ENCODE measurements around the gene PTPN18.

DNA sequence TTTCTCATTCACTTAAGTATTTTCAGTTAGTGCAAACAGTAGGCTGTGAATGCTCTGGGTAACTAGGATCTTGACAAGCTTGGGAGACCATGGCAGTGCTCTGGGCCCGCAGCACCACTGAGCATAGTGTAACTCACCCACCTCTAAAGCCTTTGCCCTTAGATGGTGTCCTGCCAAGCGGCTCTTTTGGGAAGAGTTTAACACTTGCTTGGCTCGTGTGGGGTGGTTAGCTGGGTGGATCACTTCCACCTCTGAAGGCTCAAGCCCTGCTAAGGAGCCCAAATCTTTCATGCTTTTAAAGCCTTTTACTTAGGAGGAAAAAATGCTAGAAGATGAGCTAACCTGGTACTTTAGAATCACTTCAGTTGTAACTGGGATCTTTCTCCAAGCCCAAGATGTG, 33.9 kb downstream of the PTPN18 start:
- TF ChIP-seq, protein P1, sequence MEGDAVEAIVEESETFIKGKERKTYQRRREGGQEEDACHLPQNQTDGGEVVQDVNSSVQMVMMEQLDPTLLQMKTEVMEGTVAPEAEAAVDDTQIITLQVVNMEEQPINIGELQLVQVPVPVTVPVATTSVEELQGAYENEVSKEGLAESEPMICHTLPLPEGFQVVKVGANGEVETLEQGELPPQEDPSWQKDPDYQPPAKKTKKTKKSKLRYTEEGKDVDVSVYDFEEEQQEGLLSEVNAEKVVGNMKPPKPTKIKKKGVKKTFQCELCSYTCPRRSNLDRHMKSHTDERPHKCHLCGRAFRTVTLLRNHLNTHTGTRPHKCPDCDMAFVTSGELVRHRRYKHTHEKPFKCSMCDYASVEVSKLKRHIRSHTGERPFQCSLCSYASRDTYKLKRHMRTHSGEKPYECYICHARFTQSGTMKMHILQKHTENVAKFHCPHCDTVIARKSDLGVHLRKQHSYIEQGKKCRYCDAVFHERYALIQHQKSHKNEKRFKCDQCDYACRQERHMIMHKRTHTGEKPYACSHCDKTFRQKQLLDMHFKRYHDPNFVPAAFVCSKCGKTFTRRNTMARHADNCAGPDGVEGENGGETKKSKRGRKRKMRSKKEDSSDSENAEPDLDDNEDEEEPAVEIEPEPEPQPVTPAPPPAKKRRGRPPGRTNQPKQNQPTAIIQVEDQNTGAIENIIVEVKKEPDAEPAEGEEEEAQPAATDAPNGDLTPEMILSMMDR (IDR thresholded peaks at IDR 0.05; ENCODE audit: low read depth, low read length): no peak
- TF ChIP-seq EZH2phosphoT487 (IDR thresholded peaks at IDR 0.05; ENCODE audit: low read depth): no peak
